ENCODE results near the gene CCR5.
A peak's percentile ranks its signal among the peaks of the same experiment; 100 is the strongest.

Gene CCR5

GRCh38 chr3:46359733-46360493 is 10.8 kb upstream of the CCR5 start:
- DNase-seq = no peak

GRCh38 chr3:46360907-46361306 is 9.8 kb upstream of the CCR5 start:
- DNase-seq = no peak

- no peak for DNase-seq
These were observed 9.1 kb upstream of the CCR5 start for GRCh38 chr3:46361408-46362283.

GRCh38 chr3:46365041-46365440 is 5.7 kb upstream of the CCR5 start:
- DNase-seq = no peak

GRCh38 chr3:46365737-46366524 is 4.8 kb upstream of the CCR5 start:
- DNase-seq = no peak

- no peak for DNase-seq
These were observed 2.9 kb upstream of the CCR5 start for GRCh38 chr3:46367811-46368210.

DNA sequence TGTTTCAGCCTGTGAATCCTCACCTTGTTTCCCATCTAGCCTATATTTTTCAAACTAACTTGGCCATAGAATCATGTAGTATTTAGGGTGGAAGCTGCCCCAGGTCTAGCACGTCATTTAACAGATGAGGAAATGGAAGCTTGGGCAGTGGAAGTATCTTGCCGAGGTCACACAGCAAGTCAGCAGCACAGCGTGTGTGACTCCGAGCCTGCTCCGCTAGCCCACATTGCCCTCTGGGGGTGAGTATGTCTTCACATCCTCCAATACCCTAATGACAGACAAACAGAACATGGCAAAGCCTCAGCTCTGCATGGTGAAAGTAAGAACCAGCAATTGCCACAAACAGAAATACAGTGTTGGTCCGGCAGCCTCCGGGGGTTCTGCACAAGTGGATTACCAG is 2.2 kb upstream of the CCR5 start:
- peak; percentile 43 to 51 for DNase-seq

DNA sequence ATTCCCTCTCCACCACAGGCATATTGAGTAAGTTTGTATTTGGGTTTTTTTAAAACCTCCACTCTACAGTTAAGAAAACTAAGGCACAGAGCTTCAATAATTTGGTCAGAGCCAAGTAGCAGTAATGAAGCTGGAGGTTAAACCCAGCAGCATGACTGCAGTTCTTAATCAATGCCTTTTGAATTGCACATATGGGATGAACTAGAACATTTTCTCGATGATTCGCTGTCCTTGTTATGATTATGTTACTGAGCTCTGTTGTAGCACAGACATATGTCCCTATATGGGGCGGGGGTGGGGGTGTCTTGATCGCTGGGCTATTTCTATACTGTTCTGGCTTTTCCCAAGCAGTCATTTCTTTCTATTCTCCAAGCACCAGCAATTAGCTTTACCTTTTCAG is 1.6 kb upstream of the CCR5 start:
- DNase-seq = no peak

GRCh38 chr3:46369675-46370132 is 1.0 kb upstream of the CCR5 start:
- DNase-seq = no peak

GRCh38 chr3:46371519-46372340 is 984 bp downstream of the CCR5 start:
- no peak for DNase-seq

- DNase-seq = no peak
These were observed 2.0 kb downstream of the CCR5 start for GRCh38 chr3:46372492-46373359.

GRCh38 chr3:46374755-46375154 is 4.0 kb downstream of the CCR5 start:
- DNase-seq = no peak

DNA sequence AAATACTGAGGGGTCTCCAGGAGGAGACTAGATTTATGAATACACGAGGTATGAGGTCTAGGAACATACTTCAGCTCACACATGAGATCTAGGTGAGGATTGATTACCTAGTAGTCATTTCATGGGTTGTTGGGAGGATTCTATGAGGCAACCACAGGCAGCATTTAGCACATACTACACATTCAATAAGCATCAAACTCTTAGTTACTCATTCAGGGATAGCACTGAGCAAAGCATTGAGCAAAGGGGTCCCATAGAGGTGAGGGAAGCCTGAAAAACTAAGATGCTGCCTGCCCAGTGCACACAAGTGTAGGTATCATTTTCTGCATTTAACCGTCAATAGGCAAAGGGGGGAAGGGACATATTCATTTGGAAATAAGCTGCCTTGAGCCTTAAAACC is 4.5 kb downstream of the CCR5 start:
- no peak for DNase-seq

DNA sequence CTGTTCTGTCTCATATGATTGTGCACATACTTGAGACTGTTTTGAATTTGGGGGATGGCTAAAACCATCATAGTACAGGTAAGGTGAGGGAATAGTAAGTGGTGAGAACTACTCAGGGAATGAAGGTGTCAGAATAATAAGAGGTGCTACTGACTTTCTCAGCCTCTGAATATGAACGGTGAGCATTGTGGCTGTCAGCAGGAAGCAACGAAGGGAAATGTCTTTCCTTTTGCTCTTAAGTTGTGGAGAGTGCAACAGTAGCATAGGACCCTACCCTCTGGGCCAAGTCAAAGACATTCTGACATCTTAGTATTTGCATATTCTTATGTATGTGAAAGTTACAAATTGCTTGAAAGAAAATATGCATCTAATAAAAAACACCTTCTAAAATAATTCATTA is 5.1 kb downstream of the CCR5 start:
- DNase-seq = no peak

DNA sequence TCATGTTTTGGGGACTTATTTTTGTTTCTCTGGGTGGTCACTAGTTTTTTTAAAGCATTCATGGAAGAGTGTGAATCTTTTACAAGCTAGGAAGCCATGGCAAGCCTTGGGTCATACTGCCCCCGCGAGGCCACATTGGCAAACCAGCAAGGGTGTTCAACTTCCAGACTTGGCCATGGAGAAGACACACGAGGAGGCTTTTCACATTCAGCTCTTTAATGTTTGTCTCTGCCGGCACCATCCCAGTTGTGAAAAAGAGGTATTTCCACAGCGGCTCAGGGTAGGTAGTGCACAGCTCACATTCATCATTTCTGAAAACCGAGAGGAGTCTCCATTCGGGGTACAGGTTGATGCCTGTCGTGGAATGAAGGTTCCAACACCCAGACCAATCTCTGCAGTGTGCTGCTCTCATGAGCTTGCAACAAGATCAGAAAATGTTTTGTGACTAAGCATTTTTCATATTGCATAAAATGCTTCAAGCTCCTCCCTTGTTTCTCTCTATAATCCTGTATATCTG is 7.7 kb downstream of the CCR5 start:
- DNase-seq = peak; percentile 52 to 57

- no peak for DNase-seq
These were observed 9.9 kb downstream of the CCR5 start for GRCh38 chr3:46380471-46381221.

DNA sequence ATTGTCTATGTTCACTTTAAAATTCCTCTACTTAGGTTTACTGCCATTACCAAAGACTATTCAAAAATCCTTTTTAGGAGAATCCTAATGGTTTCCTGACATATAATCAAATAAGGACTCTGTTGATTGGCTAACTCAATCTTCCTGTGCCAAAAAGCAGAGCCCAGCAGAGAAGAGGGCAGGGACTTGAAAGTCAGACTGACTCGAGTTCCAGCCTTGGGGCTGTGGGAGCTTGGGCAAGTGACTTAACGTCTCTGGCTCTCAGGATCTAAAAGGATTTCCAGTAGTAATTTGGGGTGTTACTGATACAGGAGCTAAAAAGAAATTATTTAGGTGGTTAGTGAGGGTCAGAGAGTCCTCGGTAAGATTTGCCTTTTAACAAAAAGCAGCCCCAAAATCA is 10.9 kb downstream of the CCR5 start:
- no peak for DNase-seq

DNA sequence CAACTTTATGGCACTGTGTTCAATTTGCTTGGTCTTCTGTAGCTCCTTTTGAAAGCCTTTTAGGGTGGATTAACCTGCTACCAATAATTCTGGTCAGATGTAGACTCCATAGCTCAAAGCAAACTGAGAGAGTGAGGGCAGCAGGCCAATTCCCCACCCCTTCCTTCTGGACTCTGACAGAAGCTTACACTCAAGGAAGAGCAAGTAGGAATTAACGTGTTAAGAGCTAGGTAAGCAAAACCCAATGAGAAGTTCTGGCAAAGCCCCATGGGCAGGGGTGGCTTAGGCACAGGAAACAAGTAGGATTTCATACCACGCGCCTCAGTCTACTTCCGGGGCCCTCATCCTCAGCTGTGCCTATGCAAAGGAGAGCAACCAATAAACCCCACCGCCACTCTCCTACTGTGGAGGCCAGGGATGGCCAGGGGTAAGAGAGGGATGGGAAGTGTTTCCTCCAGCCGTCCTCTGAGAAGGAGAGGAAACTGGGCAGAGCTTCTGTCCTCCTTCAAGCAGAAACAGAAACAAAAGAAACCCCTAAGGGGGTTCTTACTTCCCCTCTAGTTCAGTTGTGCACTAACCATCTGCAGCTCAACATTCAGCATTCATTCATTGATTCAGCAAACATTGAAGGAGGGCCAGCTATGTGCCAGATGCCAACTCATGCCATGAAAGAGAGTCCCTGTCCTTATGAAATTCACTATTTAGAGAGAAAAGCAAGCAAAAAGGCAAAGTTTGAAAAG is 12.6 kb downstream of the CCR5 start:
- DNase-seq = no peak

GRCh38 chr3:46383951-46384330 is 13.2 kb downstream of the CCR5 start:
- DNase-seq = no peak

DNA sequence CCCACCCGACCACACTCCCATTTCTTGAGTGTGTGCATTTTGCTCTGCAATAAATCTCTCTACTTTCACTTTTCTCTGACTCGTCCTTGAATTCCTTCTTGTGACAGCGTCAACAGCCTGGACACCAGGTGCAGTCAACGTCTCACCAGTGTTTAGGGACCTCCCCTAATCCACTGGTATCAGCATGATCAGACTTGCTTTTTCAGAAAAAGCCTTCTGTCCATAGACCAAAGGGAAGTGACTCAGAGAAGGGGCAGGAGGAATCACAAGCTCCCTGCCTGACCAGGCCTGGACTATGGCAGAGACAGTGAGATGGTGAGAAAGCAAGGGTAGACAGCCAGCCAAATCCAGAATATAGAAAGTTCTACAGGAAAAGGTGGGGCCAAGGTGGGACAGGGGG is 15.5 kb downstream of the CCR5 start:
- DNase-seq = no peak
